DLD1 (cell line): ENCODE data around the gene ATP6V0C.
"Not testable (repeated sequence)": the region's sequence is repeated elsewhere in the genome, so short reads cannot be mapped to it uniquely, and the experiment has no call there.

Source experiments
- in situ Hi-C: cut with HindIII; loops from 2 replicates; pipeline ENCODE4 v1.10.0; 2017; ENCODE audit warnings: low sequenced_read_pairs

Gene ATP6V0C

DNA sequence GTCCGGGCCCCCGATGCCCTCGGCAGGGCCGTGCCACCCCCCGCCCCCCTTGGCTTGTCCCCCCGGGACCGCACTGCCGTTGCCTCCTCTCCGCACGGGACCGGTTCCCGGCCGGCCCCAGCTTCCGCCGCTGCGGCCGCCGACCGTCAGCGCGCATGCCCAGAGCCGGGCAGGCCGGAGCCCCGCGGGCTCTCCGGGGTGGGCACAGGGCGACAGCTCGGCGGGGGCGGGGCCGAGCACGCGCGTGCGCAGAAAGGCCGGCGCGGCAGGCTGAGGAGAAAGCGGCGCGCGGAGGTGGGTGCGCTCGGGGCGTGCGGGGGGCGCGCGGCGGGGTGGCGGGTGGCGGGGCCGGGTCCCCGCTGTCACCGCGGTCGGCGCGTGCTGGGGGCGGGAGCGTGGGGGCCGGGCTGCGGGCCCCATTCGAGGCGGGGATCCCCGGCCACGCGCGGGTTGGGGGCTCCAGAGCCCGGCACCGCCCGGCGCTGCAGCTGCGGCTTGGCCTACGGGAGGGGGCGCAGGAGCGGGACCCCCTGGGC lies 38.8 kb upstream of the ATP6V0C start, which contains the start of gene TBC1D24:
Gene TBC1D24, plus strand, starts transcription at position 251 of the 536 bp plus-strand sequence. CDS start 21,022 bp downstream, outside the sequence.
- in situ Hi-C loops: no loop called here

DNA sequence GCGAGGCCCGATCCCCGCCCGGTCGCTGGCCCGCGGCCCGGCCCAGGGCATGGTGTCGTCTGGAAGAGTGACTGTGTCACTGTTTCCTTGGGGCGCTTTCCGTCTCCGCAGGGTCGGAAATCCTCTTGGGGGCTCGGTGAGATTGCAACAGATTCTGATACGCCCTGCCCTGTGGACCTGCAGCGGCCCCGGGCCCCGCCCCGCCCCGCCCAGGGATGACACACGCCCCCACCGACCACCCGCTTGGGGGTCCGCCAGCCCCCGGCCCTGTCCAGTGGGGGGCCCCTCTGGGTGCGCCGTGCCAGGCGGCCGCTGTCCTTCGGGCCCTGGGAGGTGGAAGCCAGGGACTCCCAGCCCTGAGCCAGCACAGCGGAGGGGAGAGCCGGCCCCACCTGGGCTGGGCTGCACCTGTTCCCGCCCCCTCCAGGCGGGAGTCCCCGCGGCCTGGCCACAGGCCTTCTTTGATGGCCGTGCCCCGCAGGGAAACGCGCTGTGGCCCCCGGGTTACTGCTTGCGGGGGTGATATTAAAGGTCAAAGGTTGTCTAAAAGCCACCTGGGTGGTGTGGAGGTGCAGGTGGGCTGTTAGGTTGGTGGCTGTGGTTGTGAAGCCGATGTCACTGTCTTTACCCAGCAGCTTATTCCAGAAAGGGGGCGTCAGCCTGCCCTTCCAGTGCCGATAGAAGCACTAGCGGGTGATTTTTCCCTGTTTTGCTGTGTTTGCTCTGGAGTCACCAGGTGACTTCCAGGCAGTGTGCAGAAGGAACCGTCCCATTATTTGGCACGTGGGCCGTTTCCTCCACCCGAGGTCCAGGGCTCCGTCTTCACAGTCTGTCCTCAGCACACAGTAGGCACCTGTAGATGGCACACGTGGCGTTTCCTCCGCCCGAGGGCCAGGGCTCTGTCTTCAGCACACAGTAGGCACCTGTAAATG lies 38.1 kb upstream of the ATP6V0C start:
- in situ Hi-C loops: no loop called here

- in situ Hi-C loops: no loop called here
Observed at GRCh38 chr16:2476345-2476720, 37.4 kb upstream of the ATP6V0C start.

- in situ Hi-C loops: no loop called here
Observed at GRCh38 chr16:2476741-2477140, 37.0 kb upstream of the ATP6V0C start.

- in situ Hi-C loops: no loop called here
Observed at GRCh38 chr16:2477327-2477726, 36.4 kb upstream of the ATP6V0C start.

DNA sequence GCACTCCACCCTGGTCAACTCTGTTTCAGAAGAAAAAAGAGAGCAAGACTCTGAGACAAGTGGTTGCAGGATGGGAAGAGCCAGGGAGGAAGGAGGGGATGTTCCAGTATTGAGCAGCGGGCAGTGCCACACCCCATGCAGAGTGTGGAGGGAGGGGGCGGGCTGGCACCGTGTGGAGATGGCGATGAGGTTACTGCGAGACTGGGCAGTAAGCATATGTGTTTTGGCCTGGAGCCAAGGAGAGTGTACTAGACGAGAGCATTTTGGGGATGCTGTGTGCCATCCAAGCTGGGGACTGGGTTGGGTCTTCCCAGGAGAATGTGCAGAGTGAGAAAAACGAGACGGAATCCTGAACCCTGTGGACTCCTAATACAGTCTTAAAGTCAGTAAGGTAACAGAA lies 35.5 kb upstream of the ATP6V0C start:
- in situ Hi-C loops: no loop called here

- in situ Hi-C loops: not testable (repeated sequence)
Observed at GRCh38 chr16:2479996-2480395, 33.8 kb upstream of the ATP6V0C start.

DNA sequence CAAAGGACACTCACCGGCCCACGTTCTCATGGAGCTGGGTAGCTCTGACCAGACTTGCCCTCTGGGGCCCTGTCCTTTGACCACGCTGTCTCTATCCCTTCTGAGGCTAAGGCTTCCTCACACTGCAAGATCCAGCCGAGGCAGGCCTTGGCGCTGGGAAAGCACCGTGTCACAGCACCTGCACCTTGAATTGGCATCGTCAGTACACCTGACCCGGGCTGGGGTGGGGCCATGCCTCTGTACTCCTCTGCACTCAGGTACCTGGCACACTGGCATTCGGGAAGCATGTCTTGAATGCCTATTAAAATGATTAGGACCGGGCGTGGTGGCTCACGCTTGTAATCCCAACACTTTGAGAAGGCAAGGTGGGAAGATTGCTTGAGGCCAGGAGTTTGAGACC lies 32.8 kb upstream of the ATP6V0C start:
- in situ Hi-C loops: no loop called here

DNA sequence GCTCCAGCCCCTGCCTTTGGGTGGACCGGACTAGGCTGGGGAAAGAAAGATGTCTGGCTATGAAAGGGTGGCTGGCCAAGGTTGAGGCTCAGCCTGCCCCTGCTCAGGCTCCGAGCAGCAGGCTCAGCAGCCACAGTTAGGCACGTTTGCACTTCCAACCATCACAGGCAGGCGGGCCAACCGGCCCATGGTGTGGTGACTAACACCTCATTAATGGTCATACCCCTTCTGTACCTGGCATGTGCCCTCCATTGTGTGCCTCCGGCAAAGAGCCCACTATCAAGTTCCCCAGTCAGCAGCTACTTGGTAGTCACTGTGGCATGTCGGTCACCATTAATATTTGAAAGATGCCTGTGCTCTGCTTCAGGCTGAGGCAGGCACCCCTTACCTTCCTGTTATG lies 32.1 kb upstream of the ATP6V0C start:
- in situ Hi-C loops: no loop called here

DNA sequence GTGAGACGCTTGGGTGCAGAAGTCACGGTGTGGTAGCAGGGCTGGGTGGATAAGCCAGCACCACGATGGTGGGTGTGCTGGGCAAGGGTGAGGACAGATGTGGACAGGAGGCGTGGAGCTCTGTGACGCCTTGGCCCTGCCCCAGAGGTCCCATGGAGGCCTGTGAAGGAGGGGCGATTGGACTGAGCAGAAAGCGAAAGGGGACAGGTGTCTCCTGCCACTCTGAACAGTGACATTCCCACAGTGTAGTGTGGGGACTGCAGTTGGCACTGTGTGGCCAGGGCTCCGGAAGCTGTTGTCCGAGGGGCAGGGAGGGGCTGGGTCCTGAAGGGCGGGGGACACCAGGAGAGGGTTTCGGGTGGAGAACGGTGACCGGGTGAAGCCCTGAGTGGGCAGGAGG lies 31.5 kb upstream of the ATP6V0C start:
- in situ Hi-C loops: no loop called here

GRCh38 chr16:2482708-2483534 lies 30.8 kb upstream of the ATP6V0C start:
- in situ Hi-C loops: no loop called here

DNA sequence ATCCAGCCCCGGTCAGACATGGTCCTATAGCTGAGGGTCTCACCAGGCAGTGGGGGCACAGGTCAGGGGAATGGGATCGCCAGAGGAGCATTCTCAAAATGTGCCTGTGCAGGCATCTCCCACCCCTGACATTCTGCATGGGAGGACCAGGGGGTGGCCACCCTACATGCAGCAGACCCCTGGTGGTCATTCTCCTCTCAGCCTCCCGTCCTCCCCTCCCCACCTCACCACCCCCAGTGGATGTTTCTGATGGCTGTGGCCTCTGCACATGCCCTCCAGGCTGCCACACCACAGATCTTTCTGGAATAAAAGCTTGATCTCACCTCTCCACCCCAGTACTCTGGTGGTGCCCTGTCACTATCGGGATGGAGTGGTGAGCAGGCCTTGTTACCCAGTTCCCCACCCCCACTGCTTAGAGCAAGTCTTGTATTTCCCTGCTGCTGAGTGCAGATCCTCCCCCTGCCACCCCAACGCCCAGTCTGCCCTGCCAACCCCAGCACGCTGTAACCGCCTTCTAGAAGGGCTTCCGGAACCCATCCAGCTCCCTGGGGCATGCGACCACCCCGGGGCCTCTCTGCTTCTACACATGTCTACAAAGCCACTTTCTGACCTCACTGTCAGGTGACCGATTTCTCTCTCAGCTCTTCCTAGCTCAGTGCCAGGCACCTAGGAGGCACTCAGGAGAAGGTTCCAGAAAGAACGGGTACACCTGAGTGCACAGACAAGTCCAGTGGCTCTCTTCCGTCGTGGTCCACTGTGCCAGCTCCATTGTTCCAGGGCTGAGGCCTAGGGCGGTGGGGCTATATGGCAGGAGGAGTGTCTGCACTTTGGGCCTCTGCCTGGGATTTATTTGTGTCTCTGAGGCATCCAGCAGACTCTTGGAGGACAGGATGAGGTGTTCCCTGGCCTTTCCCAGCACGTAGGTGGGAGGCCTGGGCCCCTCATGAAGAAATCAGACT lies 29.5 kb upstream of the ATP6V0C start:
- in situ Hi-C loops: no loop called here

DNA sequence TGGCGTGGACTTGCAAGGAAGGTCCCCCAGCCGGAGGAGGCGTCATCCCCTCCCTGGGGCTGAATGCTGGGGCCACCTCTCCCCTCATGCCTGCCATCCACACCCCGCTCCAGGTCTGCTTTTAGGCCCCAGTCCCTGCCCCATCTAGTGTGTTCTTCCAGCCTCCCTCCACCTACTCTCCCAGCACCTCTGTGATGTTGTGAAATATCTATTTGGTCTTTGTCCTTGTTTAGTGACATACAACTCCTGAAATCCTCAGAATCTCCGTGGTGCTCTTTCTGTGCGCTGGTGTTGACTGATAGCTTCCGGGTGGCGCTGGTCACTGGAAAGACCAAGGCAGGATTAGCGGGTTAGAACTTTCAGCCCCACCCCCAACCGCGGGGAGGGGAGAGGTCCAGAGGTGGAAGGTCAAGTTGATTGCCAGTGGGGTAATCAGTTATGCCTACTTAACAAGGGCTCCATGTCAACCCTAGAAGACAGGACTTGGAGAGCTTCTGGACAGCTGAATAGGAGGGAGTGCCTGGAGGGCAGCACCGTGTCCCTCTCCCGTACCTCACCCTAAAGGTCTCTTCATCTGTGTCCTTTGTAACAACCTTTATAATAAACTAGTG lies 28.7 kb upstream of the ATP6V0C start:
- in situ Hi-C loops: no loop called here

DNA sequence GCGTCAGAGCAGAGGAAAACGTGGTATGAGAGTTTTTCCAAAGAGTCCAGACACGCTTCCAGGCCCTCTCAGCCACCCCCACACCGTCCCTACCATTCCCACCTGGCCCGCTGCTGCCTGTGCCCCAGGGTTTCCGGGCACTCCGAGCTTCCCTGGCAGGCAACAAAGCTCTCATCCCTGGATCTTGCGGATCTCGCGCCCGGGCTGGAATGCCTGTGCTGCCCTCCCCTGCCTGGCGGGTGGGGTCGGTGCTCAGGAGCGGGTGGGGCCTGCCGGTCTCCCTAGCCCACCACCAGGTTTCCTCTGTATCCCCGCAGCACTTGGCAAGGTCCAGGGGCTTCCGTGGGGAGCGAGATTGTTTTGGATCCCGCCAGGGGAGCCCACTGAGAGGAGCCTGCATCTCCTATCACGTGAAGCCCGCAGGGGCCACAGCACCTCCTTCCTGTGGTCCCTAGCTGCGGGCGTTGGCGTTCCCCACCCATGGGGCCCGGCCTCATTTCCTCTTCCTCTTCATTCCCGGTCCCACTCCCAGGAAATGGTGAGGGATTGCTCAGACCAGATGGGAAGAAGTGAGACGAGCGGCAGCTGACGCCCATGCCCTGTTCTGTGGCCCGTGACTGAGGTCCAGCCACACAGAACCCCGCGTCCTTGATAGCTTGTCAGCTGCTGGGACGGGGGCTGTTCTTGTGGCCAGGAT lies 27.8 kb upstream of the ATP6V0C start:
- in situ Hi-C loops: no loop called here

DNA sequence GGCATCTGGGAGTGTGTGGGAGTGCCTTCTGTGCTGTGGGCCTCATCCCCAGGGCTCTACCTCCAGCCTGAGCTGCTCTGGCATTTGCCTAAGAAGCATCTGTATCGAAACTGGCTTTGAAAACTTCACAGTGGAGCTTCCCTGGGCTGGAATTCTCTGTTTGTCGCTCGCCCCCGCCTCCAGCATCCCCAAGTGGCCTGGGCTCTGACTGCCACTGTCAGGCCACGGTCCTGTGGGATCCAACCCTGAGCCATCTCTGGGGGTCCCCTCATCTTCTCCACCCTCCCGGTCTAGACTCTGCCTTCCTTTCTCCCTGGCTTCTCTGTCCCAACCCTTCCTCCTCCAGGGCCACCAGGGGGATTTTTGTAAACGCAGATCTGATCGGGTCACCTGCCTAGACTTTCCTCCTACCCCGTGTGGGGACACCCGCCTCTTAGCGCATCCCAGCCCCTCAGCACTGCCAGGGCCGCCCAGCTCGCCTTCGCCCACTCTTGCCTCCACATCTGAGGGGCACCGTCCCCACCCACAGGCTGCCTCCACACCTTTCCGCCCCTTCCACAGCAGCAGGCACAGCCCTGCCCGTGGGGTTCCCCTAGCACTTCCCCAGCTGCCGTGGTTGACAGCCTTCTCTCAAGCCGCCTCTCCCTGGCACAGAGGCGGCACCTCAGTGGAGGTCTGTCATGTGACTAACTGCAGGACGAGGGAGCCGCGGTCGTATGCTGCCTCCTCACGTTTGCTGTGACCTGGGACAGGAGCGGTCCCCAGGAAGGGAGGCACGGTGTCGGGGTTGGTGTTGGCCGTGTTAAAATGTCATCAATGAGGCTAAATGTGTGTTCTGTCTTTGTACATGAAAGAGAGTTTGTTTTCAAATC lies 26.9 kb upstream of the ATP6V0C start:
- in situ Hi-C loops: no loop called here

- in situ Hi-C loops: no loop called here
Observed at GRCh38 chr16:2487517-2487842, 26.3 kb upstream of the ATP6V0C start.

DNA sequence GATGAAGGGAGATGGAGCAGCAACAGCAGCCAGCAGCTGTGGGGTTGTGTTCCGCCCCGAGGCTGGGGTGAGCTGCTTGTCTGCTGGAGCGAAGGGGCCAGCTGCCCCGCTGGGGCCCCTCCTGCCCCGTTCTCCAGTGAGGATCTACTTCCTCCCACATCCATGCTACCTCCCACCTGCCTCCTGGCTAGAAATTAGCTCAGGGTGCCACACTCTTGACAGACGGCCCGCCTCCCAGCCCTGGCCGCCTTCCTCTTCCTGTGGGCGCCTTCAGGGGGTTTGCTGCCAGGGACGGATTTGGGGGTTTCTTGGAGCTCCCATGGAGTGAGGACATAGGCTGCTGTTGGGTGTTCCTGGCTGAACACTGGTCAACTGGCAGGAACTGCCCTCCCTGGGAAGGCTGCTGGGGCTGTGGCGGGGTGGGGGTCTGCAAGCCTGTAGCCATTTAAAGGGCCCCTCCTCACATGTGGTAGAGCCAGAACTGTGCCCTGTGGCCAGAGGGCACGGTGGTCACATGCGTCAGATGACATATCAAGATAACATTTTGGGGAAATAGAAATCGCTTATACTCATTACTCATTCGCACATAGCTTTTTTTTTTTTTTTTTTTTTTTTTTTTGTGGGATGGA lies 25.7 kb upstream of the ATP6V0C start:
- in situ Hi-C loops: no loop called here

GRCh38 chr16:2489581-2489980 lies 24.2 kb upstream of the ATP6V0C start:
- in situ Hi-C loops: no loop called here
